H9 (cell line): ENCODE data around the gene NEURL2. TPM values are rescaled to one million over a fixed set of nuclear protein-coding genes. Genes with fewer than 3 reads are reported as not detected.

ENCODE experiments used
- DNase-seq: peaks from one replicate; pipeline ENCODE4 v3.0.0-alpha.2; 2017
- H2AFZ ChIP-seq: one replicate; pipeline ENCODE4 v1.6.1; 2013; ENCODE audit warnings: mild to moderate bottlenecking, low read length, control low read depth, moderate library complexity
- H2AK5ac ChIP-seq: 2 replicates; pipeline ENCODE4 v1.6.1; 2013; ENCODE audit warnings: low read length, control low read depth, mixed read lengths; ENCODE audit not compliant: insufficient read length
- H2BK120ac ChIP-seq: one replicate; pipeline ENCODE4 v1.6.1; 2013; ENCODE audit warnings: low read depth, mild to moderate bottlenecking, low read length, control low read depth, inconsistent platforms; ENCODE audit not compliant: poor library complexity, severe bottlenecking
- H2BK12ac ChIP-seq: 2 replicates; pipeline ENCODE4 v1.6.1; 2013; ENCODE audit warnings: low read length, control low read depth, mixed read lengths, low read depth; ENCODE audit not compliant: insufficient read length
- H2BK15ac ChIP-seq: 2 replicates; pipeline ENCODE4 v1.6.1; 2013; ENCODE audit warnings: low read depth, low read length, control low read depth
- H2BK20ac ChIP-seq: one replicate; pipeline ENCODE4 v1.6.1; 2013; ENCODE audit warnings: low read depth, mild to moderate bottlenecking, low read length, control low read depth, inconsistent platforms; ENCODE audit not compliant: poor library complexity, severe bottlenecking
- H2BK5ac ChIP-seq: 2 replicates; pipeline ENCODE4 v1.6.1; 2013; ENCODE audit warnings: low read length, control low read depth, mixed read lengths; ENCODE audit not compliant: insufficient read length
- H3K14ac ChIP-seq: 2 replicates; pipeline ENCODE4 v1.6.1; 2013; ENCODE audit warnings: low read length, control low read depth; ENCODE audit not compliant: insufficient read depth
- H3K18ac ChIP-seq: 2 replicates; pipeline ENCODE4 v1.6.1; 2013; ENCODE audit warnings: low read depth, mild to moderate bottlenecking, mixed read lengths, low read length, control low read depth; ENCODE audit not compliant: insufficient read length
- H3K23ac ChIP-seq: 2 replicates; pipeline ENCODE4 v1.6.1; 2013; ENCODE audit warnings: low read length, control low read depth, mixed read lengths, low read depth; ENCODE audit not compliant: insufficient read length
- H3K23me2 ChIP-seq: 2 replicates; pipeline ENCODE4 v1.6.1; 2013; ENCODE audit warnings: low read depth, mild to moderate bottlenecking, mixed read lengths, low read length, control low read depth; ENCODE audit not compliant: insufficient read length, poor library complexity, severe bottlenecking
- H3K27ac ChIP-seq: 2 replicates; pipeline ENCODE4 v1.5.1; 2013; ENCODE audit warnings: low read length, control low read depth, mixed read lengths, low read depth; ENCODE audit not compliant: insufficient read length
- H3K27me3 ChIP-seq: 2 replicates; pipeline ENCODE4 v1.6.1; 2013; ENCODE audit warnings: low read length, control low read depth, inconsistent platforms; ENCODE audit not compliant: insufficient read depth
- H3K4ac ChIP-seq: 2 replicates; pipeline ENCODE4 v1.6.1; 2013; ENCODE audit warnings: low read depth, mild to moderate bottlenecking, control low read depth, inconsistent platforms, low read length, moderate library complexity
- H3K4me1 ChIP-seq: 2 replicates; pipeline ENCODE4 v1.6.1; 2013; ENCODE audit warnings: low read length, control low read depth, inconsistent platforms; ENCODE audit not compliant: insufficient read depth
- H3K4me2 ChIP-seq: 2 replicates; pipeline ENCODE4 v1.6.1; 2013; ENCODE audit warnings: low read length, control low read depth, mixed read lengths; ENCODE audit not compliant: insufficient read length, insufficient read depth
- H3K56ac ChIP-seq: 2 replicates; pipeline ENCODE4 v1.6.1; 2013; ENCODE audit warnings: low read depth, mild to moderate bottlenecking, mixed read lengths, low read length, control low read depth; ENCODE audit not compliant: insufficient read length
- H3K79me1 ChIP-seq: 2 replicates; pipeline ENCODE4 v1.6.1; 2013; ENCODE audit warnings: low read depth, mild to moderate bottlenecking, moderate library complexity, low read length, control low read depth, inconsistent platforms; ENCODE audit not compliant: insufficient read depth, poor library complexity, severe bottlenecking
- H3K79me2 ChIP-seq: 2 replicates; pipeline ENCODE4 v1.6.1; 2013; ENCODE audit warnings: low read length, control low read depth, inconsistent platforms; ENCODE audit not compliant: insufficient read depth
- H3K9ac ChIP-seq: 2 replicates; pipeline ENCODE4 v1.6.1; 2013; ENCODE audit warnings: low read length, control low read depth, mixed read lengths; ENCODE audit not compliant: insufficient read length; ENCODE audit errors: extremely low read depth
- H3K9me3 ChIP-seq: one replicate; pipeline ENCODE4 v1.6.1; 2013; ENCODE audit warnings: low read depth, low read length, inconsistent platforms; ENCODE audit not compliant: control insufficient read depth
- H3T11ph ChIP-seq: one replicate; pipeline ENCODE4 v1.6.1; 2013; ENCODE audit warnings: mild to moderate bottlenecking, low read length, control low read depth, inconsistent platforms
- H4K20me1 ChIP-seq: one replicate; pipeline ENCODE4 v1.6.1; 2013; ENCODE audit not compliant: control insufficient read depth, insufficient read length, insufficient read depth
- H4K5ac ChIP-seq: 2 replicates; pipeline ENCODE4 v1.6.1; 2013; ENCODE audit warnings: low read depth, mild to moderate bottlenecking, mixed read lengths, low read length, control low read depth; ENCODE audit not compliant: insufficient read length
- H4K8ac ChIP-seq: replicated peaks from 2 replicates; pipeline ENCODE4 v1.6.1; 2013; ENCODE audit warnings: low read length, control low read depth, mixed read lengths, low read depth; ENCODE audit not compliant: insufficient read length
- H4K91ac ChIP-seq: 2 replicates; pipeline ENCODE4 v1.6.1; 2013; ENCODE audit warnings: low read depth, mild to moderate bottlenecking, moderate library complexity, mixed read lengths, low read length, control low read depth; ENCODE audit not compliant: insufficient read length
- H3K27ac Mint-ChIP-seq, 3 experiments: 2 replicates in 2 of 3; 3 replicates in 1 of 3; pipeline ENCODE4 v1.8.0; 2020 to 2021; ENCODE audit warnings: mixed read lengths in 3 of 3, mild to moderate bottlenecking in 1 of 3, moderate library complexity in 1 of 3
- H3K27me3 Mint-ChIP-seq: 2 replicates; pipeline ENCODE4 v1.8.0; 2021; ENCODE audit warnings: low read depth, mild to moderate bottlenecking, moderate library complexity, mixed read lengths
- H3K36me3 Mint-ChIP-seq, 3 experiments: 2 replicates in 2 of 3; 3 replicates in 1 of 3; pipeline ENCODE4 v1.8.0; 2020 to 2021; ENCODE audit warnings: low read depth in 3 of 3, mixed read lengths in 3 of 3; ENCODE audit not compliant: insufficient read depth in 1 of 3
- H3K4me1 Mint-ChIP-seq, 2 experiments: 2 replicates each; pipeline ENCODE4 v1.8.0; 2020; ENCODE audit warnings: mixed read lengths in 2 of 2
- H3K4me3 Mint-ChIP-seq, 2 experiments: 2 replicates in 1 of 2; 3 replicates in 1 of 2; pipeline ENCODE4 v1.8.0; 2020 to 2021; ENCODE audit warnings: mild to moderate bottlenecking in 2 of 2, mixed read lengths in 2 of 2, moderate library complexity in 1 of 2
- H3K9me3 Mint-ChIP-seq, 2 experiments: 2 replicates in 1 of 2; 3 replicates in 1 of 2; pipeline ENCODE4 v1.8.0; 2020; ENCODE audit warnings: mild to moderate bottlenecking in 2 of 2, mixed read lengths in 2 of 2, moderate library complexity in 1 of 2
- WGBS: extraction: QIAGEN DNeasy Blood & Tissue Kit; methylation state at CpG from one replicate; pipeline ENCODE4 v1.1.7; 2013; ENCODE audit warnings: missing lambda C conversion rate, low lambda C conversion rate, mixed read lengths; ENCODE audit not compliant: insufficient read length; ENCODE audit errors: extremely low coverage; 5-methylcytosine and 5-hydroxymethylcytosine counted together
- total RNA-seq: library from RNA; stranded (reverse); gene quantifications from 2 replicates; pipeline ENCODE4 v1.2.1, GENCODE V29; 2021
- TF ChIP-seq, protein P1 (sequence below): fragments of 200-600 bp; sonication (generic); conservative IDR thresholded peaks from 3 replicates; pipeline ENCODE4 v1.8.0; 2021; ENCODE audit warnings: antibody characterized with exemption, mild to moderate bottlenecking

NEURL2 gene
- total RNA-seq, 1 experiment from 2014 or later: 5.4 TPM

DNA sequence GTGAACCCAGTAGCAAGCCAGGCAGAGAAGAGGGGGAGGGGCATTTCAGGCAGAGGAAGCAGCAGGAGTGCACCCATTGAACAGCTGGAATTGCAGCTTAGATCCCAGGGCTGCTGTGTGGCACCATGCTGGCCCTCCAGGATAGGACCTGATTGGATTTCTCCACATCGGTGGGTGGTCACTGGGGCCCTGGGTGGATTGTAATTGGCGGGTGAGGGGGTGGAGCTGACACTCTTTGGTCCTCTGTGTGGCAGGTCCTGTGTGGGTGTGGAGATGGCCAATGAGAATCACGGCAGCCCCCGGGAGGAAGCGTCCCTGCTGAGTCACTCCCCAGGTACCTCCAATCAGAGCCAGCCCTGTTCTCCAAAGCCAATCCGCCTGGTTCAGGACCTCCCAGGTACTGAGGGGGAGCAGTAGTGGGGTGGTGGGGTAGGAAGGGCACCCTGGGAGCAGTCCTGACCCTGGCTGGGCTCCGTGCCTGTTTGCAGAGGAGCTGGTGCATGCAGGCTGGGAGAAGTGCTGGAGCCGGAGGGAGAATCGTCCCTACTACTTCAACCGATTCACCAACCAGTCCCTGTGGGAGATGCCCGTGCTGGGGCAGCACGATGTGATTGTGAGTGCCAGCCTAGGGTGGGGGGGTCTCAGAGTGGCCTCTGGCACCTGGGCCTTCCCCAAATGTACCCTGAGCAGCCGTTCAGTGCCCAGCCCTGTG lies 47.9 kb upstream of the NEURL2 start:
- peaks cover 11% of the 10 kb centered on the region for H3K4me1 ChIP-seq
- no peaks in the 10 kb centered on the region for H3K27me3 ChIP-seq
- H2AK5ac ChIP-seq: no peak overlapping the region
- Mint-ChIP-seq H3K27me3 (no peaks in the 10 kb centered on the region; the same call in 1 of the 2 replicates), H3K27ac (peak overlapping the region; percentile 77 to 94 (median 93); a peak in 5 of 7 replicates), H3K36me3 (peaks cover 16 to 52% (median 40%) of the 10 kb centered on the region in 3 experiments), H3K9me3 (no peaks in the 10 kb centered on the region), H3K4me3 (peak overlapping the region; percentile 36 to 73; a peak in 4 of 5 replicates), H3K4me1 (peaks cover 22 to 28% of the 10 kb centered on the region in 2 experiments)
- H2BK15ac ChIP-seq: no peak overlapping the region
- no peak overlapping the region for H3K27ac ChIP-seq
- H3K79me1 ChIP-seq: no peaks in the 10 kb centered on the region
- H2BK120ac ChIP-seq: no peak overlapping the region
- no peak overlapping the region for H3T11ph ChIP-seq
- H4K91ac ChIP-seq: no peak overlapping the region
- H3K23ac ChIP-seq: no peak overlapping the region
- DNase-seq: peak; percentile 96
- H3K4ac ChIP-seq: no peak overlapping the region
- H4K20me1 ChIP-seq: no peaks in the 10 kb centered on the region
- no peak overlapping the region for H4K5ac ChIP-seq
- no peak overlapping the region for H2BK5ac ChIP-seq
- H3K23me2 ChIP-seq: peaks cover 9% of the 10 kb centered on the region
- peaks cover 4% of the 10 kb centered on the region; the same call in 1 of the 2 replicates for H3K79me2 ChIP-seq
- H4K8ac ChIP-seq: no peak overlapping the region
- H3K14ac ChIP-seq: no peak overlapping the region
- H2AFZ ChIP-seq: no peak overlapping the region
- H3K4me2 ChIP-seq: peak overlapping the region; percentile 17
- H3K9me3 ChIP-seq: no peaks in the 10 kb centered on the region
- no CpG with 5 or more reads among the region's 13 CpGs for WGBS
- H2BK20ac ChIP-seq: no peak overlapping the region
- H3K9ac ChIP-seq: no peak overlapping the region
- no peak overlapping the region for H3K56ac ChIP-seq
- TF ChIP-seq, protein P1, sequence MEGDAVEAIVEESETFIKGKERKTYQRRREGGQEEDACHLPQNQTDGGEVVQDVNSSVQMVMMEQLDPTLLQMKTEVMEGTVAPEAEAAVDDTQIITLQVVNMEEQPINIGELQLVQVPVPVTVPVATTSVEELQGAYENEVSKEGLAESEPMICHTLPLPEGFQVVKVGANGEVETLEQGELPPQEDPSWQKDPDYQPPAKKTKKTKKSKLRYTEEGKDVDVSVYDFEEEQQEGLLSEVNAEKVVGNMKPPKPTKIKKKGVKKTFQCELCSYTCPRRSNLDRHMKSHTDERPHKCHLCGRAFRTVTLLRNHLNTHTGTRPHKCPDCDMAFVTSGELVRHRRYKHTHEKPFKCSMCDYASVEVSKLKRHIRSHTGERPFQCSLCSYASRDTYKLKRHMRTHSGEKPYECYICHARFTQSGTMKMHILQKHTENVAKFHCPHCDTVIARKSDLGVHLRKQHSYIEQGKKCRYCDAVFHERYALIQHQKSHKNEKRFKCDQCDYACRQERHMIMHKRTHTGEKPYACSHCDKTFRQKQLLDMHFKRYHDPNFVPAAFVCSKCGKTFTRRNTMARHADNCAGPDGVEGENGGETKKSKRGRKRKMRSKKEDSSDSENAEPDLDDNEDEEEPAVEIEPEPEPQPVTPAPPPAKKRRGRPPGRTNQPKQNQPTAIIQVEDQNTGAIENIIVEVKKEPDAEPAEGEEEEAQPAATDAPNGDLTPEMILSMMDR: no peak
- H3K18ac ChIP-seq: no peak overlapping the region
- no peak overlapping the region for H2BK12ac ChIP-seq
